Measurements from ENCODE around the gene PRTN3.
"Not testable (repeated sequence)": the region's sequence is repeated elsewhere in the genome, so short reads cannot be mapped to it uniquely, and the experiment has no call there.

The PRTN3 gene

DNA sequence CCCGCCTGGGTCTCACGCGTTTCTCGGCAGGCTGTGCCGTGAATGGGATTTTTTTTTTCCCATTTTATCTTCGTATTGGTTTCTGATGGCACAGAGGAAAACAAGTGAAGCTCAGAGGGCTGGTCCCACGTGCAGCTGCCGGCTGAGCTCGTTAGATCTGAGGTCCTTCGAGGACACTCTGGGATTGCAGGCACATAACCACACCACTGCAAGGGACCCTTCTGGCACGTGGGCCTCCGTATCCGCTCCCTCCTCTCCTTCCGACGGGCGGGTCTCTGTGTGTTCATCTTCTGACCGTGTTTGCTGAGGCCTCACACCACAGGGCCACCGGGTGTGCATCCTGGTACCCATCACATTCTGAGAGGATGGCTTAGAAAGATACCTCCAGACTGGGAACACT is 35.3 kb downstream of the PRTN3 start:
- Histone ChIP-seq H3K9ac (ENCODE audit: low read length) (no peak overlapping the region), H3K9me3 (ENCODE audit: control insufficient read depth, low read depth, low read length) (no peaks in the 10 kb centered on the region), H3K36me3 (ENCODE audit: control insufficient read depth, low read depth, low read length) (peaks cover 10% of the 10 kb centered on the region), H3K27me3 (ENCODE audit: control insufficient read depth, insufficient read depth, low read length) (no peaks in the 10 kb centered on the region), H3K4me3 (ENCODE audit: low read length) (no peak overlapping the region), H3K4me1 (ENCODE audit: control insufficient read depth, low read depth, low read length) (no peaks in the 10 kb centered on the region), H3K27ac (ENCODE audit: low read length) (no peak overlapping the region)

DNA sequence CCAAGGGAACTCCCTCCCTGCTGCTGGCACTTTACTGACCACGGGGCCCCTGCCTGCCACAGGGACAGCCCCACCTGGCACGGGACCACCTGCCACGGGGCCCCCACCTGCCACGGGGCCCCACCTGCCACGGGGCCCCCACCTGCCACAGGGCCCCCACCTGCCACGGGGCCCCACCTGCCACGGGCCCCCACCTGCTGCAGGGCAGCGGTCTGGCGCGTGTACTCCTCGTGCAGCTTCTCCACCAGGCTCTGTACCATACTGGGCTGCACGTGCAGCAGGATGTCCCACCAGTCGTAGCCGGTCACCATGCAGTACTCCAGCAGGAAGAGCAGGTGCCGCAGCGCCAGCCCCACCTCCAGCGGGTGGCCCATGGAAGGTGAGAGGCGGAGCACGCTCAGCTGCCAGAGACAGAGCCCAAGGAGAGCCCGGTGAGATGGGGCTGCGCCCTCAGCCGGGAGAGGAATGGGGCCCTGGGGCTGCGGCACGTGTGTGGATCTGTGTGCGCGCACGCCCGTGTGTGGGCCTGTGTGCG is 36.0 kb downstream of the PRTN3 start:
- Histone ChIP-seq H3K4me3 (ENCODE audit: low read length) (no peak overlapping the region), H3K27ac (ENCODE audit: low read length) (no peak overlapping the region), H3K9ac (ENCODE audit: low read length) (no peak overlapping the region), H3K4me1 (ENCODE audit: control insufficient read depth, low read depth, low read length) (no peaks in the 10 kb centered on the region), H3K9me3 (ENCODE audit: control insufficient read depth, low read depth, low read length) (no peaks in the 10 kb centered on the region), H3K36me3 (ENCODE audit: control insufficient read depth, low read depth, low read length) (peaks cover 15% of the 10 kb centered on the region), H3K27me3 (ENCODE audit: control insufficient read depth, insufficient read depth, low read length) (no peaks in the 10 kb centered on the region)

DNA sequence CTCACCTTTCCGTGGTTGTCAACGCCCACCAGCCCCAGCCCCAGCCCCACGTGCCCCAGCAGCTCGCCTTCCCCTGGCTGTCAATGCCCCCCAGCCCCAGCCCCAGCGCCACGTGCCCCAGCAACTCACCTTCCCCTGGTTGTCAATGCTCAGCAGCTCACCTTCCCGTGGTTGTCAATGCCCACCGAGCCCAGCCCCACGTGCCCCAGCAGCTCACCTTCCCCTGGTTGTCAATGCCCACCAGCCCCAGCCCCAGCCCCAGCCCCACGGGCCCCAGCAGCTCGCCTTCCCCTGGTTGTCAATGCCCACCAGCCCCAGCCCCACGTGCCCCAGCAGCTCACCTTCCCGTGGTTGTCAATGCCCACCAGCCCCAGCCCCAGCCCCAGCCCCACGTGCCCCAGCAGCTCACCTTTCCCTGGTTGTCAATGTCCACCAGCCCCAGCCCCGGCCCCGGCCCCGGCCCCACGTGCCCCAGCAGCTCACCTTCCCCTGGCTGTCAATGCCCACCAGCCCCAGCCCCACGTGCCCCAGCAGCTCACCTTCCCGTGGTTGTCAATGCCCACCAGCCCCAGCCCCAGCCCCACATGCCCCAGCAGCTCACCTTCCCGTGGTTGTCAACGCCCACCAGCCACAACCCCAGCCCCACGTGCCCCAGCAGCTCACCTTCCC is 37.3 kb downstream of the PRTN3 start:
- H3K27me3 ChIP-seq (ENCODE audit: control insufficient read depth, insufficient read depth, low read length); H3K4me3 ChIP-seq (ENCODE audit: low read length); H3K9ac ChIP-seq (ENCODE audit: low read length); H3K4me1 ChIP-seq (ENCODE audit: control insufficient read depth, low read depth, low read length); H3K27ac ChIP-seq (ENCODE audit: low read length); H3K9me3 ChIP-seq (ENCODE audit: control insufficient read depth, low read depth, low read length): not testable (repeated sequence)
- peaks cover 17% of the 10 kb centered on the region for H3K36me3 ChIP-seq (ENCODE audit: control insufficient read depth, low read depth, low read length)

DNA sequence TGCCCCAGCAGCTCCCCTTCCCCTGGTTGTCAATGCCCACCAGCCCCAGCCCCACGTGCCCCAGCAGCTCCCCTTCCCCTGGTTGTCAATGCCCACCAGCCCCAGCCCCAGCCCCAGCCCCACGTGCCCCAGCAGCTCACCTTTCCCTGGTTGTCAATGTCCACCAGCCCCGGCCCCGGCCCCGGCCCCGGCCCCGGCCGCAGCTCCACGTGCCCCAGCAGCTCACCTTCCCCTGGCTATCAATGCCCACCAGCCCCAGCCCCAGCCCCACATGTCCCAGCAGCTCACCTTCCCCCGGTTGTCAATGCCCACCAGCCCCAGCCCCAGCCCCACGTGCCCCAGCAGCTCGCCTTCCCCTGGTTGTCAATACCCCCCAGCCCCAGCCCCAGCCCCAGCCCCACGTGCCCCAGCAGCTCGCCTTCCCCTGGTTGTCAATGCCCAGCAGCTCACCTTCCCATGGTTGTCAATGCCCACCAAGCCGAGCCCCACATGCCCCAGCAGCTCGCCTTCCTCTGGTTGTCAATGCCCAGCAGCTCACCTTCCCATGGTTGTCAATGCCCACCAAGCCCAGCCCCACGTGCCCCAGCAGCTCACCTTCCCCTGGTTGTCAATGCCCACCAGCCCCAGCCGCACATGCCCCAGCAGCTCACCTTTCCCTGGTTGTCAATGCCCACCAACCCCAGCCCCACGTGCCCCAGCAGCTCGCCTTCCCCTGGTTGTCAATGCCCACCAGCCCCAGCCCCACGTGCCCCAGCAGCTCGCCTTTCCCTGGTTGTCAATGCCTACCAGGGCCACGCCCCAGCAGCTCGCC is 38.2 kb downstream of the PRTN3 start:
- H3K9ac ChIP-seq (ENCODE audit: low read length); H3K27me3 ChIP-seq (ENCODE audit: control insufficient read depth, insufficient read depth, low read length); H3K4me1 ChIP-seq (ENCODE audit: control insufficient read depth, low read depth, low read length); H3K27ac ChIP-seq (ENCODE audit: low read length); H3K4me3 ChIP-seq (ENCODE audit: low read length); H3K9me3 ChIP-seq (ENCODE audit: control insufficient read depth, low read depth, low read length): not testable (repeated sequence)
- H3K36me3 ChIP-seq (ENCODE audit: control insufficient read depth, low read depth, low read length): peaks cover 17% of the 10 kb centered on the region

DNA sequence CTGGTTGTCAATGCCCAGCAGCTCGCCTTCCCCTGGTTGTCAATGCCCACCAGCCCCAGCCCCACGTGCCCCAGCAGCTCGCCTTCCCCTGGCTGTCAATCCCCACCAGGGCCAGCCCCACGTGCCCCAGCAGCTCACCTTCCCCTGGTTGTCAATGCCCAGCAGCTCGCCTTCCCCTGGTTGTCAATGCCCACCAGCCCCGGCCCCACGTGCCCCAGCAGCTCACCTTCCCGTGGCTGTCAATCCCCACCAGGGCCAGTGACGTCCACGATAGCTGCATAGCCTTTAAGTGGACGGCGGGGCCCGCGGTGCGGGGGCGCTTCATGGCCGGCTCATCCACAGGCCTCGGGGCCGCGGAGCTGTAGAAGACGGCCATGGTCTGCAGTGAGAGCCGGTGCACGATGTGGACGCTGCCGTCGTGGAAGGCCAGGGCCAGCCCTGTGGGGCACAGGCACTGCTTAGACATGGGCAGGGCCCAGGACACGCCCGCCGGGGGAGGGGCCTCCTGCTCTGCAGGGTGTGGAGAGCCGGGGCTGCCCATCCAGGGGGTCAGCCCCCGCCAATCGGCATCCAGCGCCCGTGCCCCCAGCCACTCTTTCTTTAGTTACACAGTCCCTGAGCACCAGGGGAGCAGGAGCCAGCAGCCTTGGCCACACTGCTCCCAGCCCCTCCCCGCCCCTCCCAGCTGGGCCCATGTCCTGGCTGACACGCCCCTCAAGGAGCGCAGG is 39.1 kb downstream of the PRTN3 start:
- peaks cover 17% of the 10 kb centered on the region for H3K36me3 ChIP-seq (ENCODE audit: control insufficient read depth, low read depth, low read length)

DNA sequence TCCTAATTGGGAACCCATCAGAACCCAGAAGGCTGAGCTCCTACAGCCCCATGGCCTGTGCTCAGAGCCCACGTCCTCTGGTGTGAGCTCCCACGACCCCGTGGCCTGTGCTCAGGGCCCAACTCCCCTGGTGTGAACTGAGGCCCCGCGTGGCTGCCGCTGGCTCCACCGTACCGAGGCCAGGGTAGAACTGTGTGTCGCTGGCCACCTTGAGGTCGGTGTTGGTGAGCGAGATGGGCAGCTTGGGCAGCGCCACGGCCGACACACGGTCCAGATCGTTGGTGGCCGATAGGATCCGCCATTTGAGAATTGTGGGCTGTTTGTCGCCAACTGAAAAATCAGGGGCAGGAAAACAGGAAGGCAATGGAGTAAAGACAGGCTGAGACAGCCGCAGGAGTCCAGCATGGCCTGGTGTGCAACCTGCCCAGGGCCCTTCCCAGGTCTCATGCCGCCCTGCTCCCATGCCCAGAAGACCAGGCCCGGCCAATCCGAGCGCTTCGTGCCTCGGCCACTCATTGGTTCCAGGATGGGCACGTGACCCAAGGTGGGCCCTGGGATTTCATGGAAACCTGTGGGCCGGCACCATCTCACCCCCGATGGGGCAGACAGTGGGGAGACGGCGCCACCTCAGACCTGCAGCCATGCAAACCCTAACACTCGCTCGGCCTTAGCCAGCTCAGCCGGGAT is 40.7 kb downstream of the PRTN3 start:
- no peaks in the 10 kb centered on the region for H3K9me3 ChIP-seq (ENCODE audit: control insufficient read depth, low read depth, low read length)
- H3K27ac ChIP-seq (ENCODE audit: low read length): no peak overlapping the region
- no peak overlapping the region for H3K9ac ChIP-seq (ENCODE audit: low read length)
- no peak overlapping the region for H3K4me3 ChIP-seq (ENCODE audit: low read length)
- H3K27me3 ChIP-seq (ENCODE audit: control insufficient read depth, insufficient read depth, low read length): no peaks in the 10 kb centered on the region
- H3K36me3 ChIP-seq (ENCODE audit: control insufficient read depth, low read depth, low read length): peaks cover 23% of the 10 kb centered on the region
- no peaks in the 10 kb centered on the region for H3K4me1 ChIP-seq (ENCODE audit: control insufficient read depth, low read depth, low read length)

More for the DNA sequence above, 39.1 kb downstream of the PRTN3 start:
- Histone ChIP-seq H3K27ac (ENCODE audit: low read length) (no peak overlapping the region), H3K9me3 (ENCODE audit: control insufficient read depth, low read depth, low read length) (no peaks in the 10 kb centered on the region), H3K27me3 (ENCODE audit: control insufficient read depth, insufficient read depth, low read length) (no peaks in the 10 kb centered on the region), H3K4me1 (ENCODE audit: control insufficient read depth, low read depth, low read length) (no peaks in the 10 kb centered on the region), H3K4me3 (ENCODE audit: low read length) (no peak overlapping the region), H3K9ac (ENCODE audit: low read length) (no peak overlapping the region)

DNA sequence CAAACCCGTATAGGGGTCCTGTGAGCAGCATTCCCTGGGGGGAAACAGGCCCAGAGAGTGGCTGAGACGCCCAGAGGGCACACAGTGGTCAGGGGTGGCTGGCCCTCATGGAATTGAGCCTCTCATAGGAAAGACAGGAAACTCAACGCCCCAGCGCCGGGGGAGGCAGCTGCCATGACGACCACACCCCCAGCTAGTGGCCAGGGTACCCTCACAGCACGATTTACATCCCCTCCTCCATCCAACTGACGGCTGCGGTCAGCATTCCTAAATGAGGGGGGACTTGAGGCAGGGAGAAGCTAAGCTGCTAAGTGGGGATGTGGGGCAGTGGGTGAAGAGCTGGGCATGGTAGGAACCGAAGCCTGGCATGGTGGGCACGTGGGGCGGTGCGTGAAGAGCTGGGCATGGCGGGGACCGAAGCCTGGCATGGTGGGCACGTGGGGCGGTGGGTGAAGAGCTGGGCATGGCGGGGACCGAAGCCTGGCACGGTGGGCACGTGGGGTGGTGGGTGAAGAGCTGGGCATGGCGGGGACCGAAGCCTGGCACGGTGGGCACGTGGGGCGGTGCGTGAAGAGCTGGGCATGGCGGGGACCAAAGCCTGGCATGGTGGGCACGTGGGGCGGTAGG is 42.2 kb downstream of the PRTN3 start:
- Histone ChIP-seq H3K4me1 (ENCODE audit: control insufficient read depth, low read depth, low read length) (no peaks in the 10 kb centered on the region), H3K4me3 (ENCODE audit: low read length) (no peak overlapping the region), H3K9me3 (ENCODE audit: control insufficient read depth, low read depth, low read length) (no peaks in the 10 kb centered on the region), H3K27ac (ENCODE audit: low read length) (no peak overlapping the region), H3K36me3 (ENCODE audit: control insufficient read depth, low read depth, low read length) (peaks cover 24% of the 10 kb centered on the region), H3K9ac (ENCODE audit: low read length) (no peak overlapping the region), H3K27me3 (ENCODE audit: control insufficient read depth, insufficient read depth, low read length) (no peaks in the 10 kb centered on the region)

DNA sequence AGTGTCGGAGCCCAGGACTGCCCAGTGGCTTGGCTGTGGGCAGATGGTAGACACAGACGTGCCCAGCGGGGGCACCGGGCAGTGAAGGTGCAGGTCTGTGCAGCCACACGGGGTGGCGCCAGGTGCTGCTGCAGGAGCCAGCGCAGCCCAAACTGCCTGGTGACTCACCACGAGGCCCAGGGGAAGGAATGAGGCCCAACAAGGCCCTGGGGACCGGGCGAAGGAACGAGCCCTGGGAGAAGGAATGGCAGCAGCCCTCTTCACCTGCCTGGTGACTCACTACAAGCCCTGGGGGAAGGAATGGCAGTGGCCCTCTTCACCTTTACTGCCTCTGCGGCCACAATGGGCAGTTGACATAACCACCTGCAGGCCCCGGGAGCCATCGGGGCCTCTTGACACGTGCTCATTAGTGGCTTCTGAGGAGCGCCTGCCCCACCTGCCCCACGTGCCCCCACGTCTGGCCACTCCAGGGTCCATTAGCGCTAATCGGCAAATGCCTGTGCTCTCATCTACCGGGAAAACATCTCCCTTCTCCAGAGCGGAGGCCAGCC is 42.9 kb downstream of the PRTN3 start:
- no peak overlapping the region for H3K27ac ChIP-seq (ENCODE audit: low read length)
- peaks cover 24% of the 10 kb centered on the region for H3K36me3 ChIP-seq (ENCODE audit: control insufficient read depth, low read depth, low read length)
- H3K4me1 ChIP-seq (ENCODE audit: control insufficient read depth, low read depth, low read length): no peaks in the 10 kb centered on the region
- no peaks in the 10 kb centered on the region for H3K9me3 ChIP-seq (ENCODE audit: control insufficient read depth, low read depth, low read length)
- H3K27me3 ChIP-seq (ENCODE audit: control insufficient read depth, insufficient read depth, low read length): no peaks in the 10 kb centered on the region
- H3K4me3 ChIP-seq (ENCODE audit: low read length): no peak overlapping the region
- H3K9ac ChIP-seq (ENCODE audit: low read length): no peak overlapping the region

DNA sequence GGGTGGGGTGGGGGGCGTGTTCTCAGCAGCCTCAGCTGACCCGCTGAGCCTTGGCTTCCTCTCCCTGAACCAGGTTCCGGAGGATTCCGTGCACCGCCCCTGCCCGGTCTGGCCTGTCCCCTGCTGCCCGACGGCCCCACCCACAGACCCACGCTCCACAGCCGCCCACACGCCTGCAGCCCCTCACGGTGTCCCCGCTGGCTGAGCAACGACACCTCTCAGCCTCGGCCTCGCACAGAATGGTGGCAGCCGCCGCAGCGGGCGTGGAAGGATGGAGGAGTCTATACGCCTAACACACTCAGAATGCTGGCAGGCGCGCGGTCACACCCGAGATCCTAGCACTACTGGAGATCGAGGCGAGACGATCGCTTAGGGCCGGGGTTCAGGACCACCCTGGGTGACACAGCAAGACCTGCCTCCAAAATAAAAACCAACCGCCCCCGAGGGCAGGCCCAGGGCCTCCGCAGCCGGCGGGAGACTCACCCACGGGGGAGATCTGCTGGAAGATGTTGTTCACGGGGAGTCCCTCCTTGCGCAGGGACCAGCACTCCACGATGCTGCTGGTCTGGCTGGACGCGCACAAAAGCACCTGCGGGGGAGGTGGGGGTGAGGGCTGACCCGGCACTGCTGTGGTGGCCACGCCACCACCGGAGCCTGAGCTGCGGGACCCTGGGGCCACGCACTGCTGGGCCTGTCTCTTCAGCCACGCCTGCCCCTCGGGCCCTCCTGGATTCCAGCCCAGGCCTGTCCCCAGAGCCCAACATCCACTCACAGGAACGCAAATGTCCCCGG is 43.8 kb downstream of the PRTN3 start:
- Histone ChIP-seq H3K4me1 (ENCODE audit: control insufficient read depth, low read depth, low read length) (no peaks in the 10 kb centered on the region), H3K9ac (ENCODE audit: low read length) (no peak overlapping the region), H3K36me3 (ENCODE audit: control insufficient read depth, low read depth, low read length) (peaks cover 29% of the 10 kb centered on the region), H3K4me3 (ENCODE audit: low read length) (no peak overlapping the region), H3K27me3 (ENCODE audit: control insufficient read depth, insufficient read depth, low read length) (no peaks in the 10 kb centered on the region), H3K9me3 (ENCODE audit: control insufficient read depth, low read depth, low read length) (no peaks in the 10 kb centered on the region), H3K27ac (ENCODE audit: low read length) (no peak overlapping the region)

DNA sequence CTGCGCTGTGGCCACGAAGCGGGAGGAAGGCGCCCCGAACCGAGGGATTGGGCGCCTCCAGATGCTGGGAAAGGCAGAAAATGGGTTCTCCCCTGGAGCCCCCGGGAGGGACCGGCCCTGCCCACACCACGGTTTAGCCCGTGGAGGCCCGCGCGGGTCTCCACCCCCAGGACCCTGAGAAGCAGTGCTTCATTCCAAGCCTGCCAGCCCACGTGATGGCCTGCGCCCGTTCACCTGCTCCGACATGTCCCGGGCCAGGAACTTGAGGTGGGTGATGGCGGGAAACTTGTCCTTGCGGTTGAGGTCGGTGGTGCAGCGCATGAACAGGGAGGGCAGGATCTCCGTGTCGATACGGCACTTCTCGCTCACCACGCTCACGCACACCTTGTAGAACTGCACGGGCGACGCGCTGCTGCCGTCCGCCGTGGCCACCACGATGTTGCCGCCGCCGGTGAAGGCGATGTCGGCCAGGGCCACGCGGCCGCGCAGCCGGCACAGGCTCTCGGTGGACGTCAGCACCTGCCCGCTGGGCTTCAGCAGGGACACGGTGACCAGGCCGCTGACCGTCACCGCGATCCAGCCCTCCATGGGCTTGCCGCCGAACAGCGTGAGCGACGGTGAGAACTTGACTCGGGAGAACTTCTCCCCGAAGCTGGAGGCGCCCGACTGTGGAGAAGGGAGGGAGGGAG is 44.9 kb downstream of the PRTN3 start:
- Histone ChIP-seq H3K9ac (ENCODE audit: low read length) (no peak overlapping the region), H3K4me1 (ENCODE audit: control insufficient read depth, low read depth, low read length) (no peaks in the 10 kb centered on the region), H3K27ac (ENCODE audit: low read length) (no peak overlapping the region), H3K36me3 (ENCODE audit: control insufficient read depth, low read depth, low read length) (peaks cover 32% of the 10 kb centered on the region), H3K27me3 (ENCODE audit: control insufficient read depth, insufficient read depth, low read length) (no peaks in the 10 kb centered on the region), H3K4me3 (ENCODE audit: low read length) (no peak overlapping the region), H3K9me3 (ENCODE audit: control insufficient read depth, low read depth, low read length) (no peaks in the 10 kb centered on the region)

All from iPS-18a (cell line).